ENCODE data around the gene ADAMTS19.
"Not testable (repeated sequence)": the region's sequence is repeated elsewhere in the genome, so short reads cannot be mapped to it uniquely, and the experiment has no call there.

Gene ADAMTS19

DNA sequence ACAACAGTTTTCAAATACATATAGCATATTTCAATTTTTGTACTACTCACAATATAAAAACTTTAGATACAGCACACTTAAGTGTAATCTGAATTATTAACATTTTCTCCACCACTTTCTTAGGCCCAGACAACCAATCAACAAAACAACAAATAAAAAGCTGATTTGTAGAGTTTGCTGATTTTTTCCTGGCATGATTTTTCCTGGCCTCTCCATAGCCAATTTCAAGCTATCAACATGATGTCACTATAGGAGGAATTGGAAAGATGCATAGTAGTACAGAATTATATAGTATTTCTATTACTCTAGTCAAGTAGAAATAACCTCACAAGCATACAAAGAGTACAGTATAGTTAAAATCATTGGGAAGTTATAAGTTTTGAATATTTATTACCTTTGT lies 35.1 kb upstream of the ADAMTS19 start:
- ATAC-seq (ENCODE audit: low read depth) (no peak), DNase-seq (ENCODE audit: low spot score) (no peak)
- no peaks in the 10 kb centered on the region for H3K36me3 ChIP-seq (ENCODE audit: low read depth)
- no peaks in the 10 kb centered on the region for H3K9me3 ChIP-seq (ENCODE audit: severe bottlenecking)
- TF ChIP-seq, protein P1, sequence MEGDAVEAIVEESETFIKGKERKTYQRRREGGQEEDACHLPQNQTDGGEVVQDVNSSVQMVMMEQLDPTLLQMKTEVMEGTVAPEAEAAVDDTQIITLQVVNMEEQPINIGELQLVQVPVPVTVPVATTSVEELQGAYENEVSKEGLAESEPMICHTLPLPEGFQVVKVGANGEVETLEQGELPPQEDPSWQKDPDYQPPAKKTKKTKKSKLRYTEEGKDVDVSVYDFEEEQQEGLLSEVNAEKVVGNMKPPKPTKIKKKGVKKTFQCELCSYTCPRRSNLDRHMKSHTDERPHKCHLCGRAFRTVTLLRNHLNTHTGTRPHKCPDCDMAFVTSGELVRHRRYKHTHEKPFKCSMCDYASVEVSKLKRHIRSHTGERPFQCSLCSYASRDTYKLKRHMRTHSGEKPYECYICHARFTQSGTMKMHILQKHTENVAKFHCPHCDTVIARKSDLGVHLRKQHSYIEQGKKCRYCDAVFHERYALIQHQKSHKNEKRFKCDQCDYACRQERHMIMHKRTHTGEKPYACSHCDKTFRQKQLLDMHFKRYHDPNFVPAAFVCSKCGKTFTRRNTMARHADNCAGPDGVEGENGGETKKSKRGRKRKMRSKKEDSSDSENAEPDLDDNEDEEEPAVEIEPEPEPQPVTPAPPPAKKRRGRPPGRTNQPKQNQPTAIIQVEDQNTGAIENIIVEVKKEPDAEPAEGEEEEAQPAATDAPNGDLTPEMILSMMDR (IDR thresholded peaks at IDR 0.05; ENCODE audit: poor library complexity, severe bottlenecking), result no peak
- H3K4me1 ChIP-seq (ENCODE audit: insufficient read depth, poor library complexity, severe bottlenecking), result no peaks in the 10 kb centered on the region
- H3K4me3 ChIP-seq (ENCODE audit: severe bottlenecking), result no peak overlapping the region
- no peak overlapping the region for H3K27ac ChIP-seq (ENCODE audit: poor library complexity, severe bottlenecking)
- no peaks in the 10 kb centered on the region for H3K27me3 ChIP-seq (ENCODE audit: insufficient read depth, poor library complexity, severe bottlenecking)

DNA sequence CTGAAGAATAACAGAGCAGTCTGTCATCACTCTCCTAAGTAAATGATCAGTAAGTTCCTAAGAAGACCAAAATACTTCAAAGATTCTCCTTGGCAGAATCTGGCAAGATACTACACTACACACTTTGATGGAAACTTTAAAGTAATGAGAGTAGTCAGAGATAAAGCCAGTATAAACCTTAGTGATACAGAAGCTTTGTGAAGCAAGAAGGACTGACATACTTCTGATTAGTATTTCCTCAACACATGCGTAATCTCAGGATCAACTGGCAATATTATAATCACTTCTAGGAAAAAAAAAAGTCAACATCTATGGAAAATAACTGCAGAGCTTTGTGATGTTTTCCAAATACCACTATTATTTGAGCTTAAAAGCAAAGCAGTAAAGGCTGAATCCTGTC lies 34.0 kb upstream of the ADAMTS19 start:
- H3K4me1 ChIP-seq (ENCODE audit: insufficient read depth, poor library complexity, severe bottlenecking), result no peaks in the 10 kb centered on the region
- ATAC-seq (ENCODE audit: low read depth), result no peak
- H3K27me3 ChIP-seq (ENCODE audit: insufficient read depth, poor library complexity, severe bottlenecking), result no peaks in the 10 kb centered on the region
- no peak for DNase-seq (ENCODE audit: low spot score)
- H3K27ac ChIP-seq (ENCODE audit: poor library complexity, severe bottlenecking), result no peak overlapping the region
- H3K4me3 ChIP-seq (ENCODE audit: severe bottlenecking), result no peak overlapping the region
- H3K9me3 ChIP-seq (ENCODE audit: severe bottlenecking), result no peaks in the 10 kb centered on the region
- TF ChIP-seq, protein P1 (IDR thresholded peaks at IDR 0.05; ENCODE audit: poor library complexity, severe bottlenecking), result no peak
- no peaks in the 10 kb centered on the region for H3K36me3 ChIP-seq (ENCODE audit: low read depth)

DNA sequence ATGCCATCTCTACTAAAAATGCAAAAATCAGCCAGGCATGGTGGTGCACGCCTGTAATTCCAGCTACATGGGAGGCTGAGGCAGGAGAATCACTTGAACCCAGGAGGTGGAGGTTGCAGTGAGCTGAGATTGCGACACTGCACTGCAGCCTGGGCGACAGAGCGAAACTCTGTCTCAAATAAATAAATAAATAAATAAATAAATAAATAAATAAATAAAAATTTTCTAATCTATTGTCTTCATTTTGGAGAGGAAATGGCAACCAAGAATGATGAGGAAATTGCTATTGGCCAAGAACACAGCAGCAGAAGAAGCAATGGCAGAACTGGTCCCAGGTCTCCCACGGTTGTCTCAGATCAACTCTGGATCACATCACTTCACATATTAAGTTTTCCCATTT lies 31.5 kb upstream of the ADAMTS19 start:
- not testable (repeated sequence) for H3K27me3 ChIP-seq (ENCODE audit: insufficient read depth, poor library complexity, severe bottlenecking); H3K9me3 ChIP-seq (ENCODE audit: severe bottlenecking); DNase-seq (ENCODE audit: low spot score); H3K4me1 ChIP-seq (ENCODE audit: insufficient read depth, poor library complexity, severe bottlenecking); H3K27ac ChIP-seq (ENCODE audit: poor library complexity, severe bottlenecking); ATAC-seq (ENCODE audit: low read depth); H3K36me3 ChIP-seq (ENCODE audit: low read depth); H3K4me3 ChIP-seq (ENCODE audit: severe bottlenecking)

DNA sequence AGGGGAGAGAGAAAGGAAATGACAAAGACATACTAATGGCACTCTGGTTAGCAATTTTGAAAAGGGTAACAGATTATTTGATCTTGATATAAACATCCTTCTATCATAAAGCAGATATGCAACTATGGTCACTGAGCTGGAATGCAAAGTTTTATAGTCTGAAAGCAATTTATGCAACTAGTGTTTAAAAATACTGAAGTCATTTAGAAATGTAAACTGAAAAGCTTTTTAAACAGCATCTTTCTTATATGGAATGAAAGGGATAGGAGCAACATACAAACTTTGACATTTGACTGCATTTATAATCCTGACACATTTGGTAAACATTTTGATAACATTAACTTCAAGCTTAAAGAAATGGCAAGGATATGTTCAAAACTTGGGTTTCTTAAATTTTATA lies 28.7 kb upstream of the ADAMTS19 start:
- H3K36me3 ChIP-seq (ENCODE audit: low read depth), result no peaks in the 10 kb centered on the region
- no peak overlapping the region for H3K27ac ChIP-seq (ENCODE audit: poor library complexity, severe bottlenecking)
- no peaks in the 10 kb centered on the region for H3K4me1 ChIP-seq (ENCODE audit: insufficient read depth, poor library complexity, severe bottlenecking)
- ATAC-seq (ENCODE audit: low read depth) (no peak), DNase-seq (ENCODE audit: low spot score) (no peak)
- no peaks in the 10 kb centered on the region for H3K27me3 ChIP-seq (ENCODE audit: insufficient read depth, poor library complexity, severe bottlenecking)
- TF ChIP-seq, protein P1 (IDR thresholded peaks at IDR 0.05; ENCODE audit: poor library complexity, severe bottlenecking), result no peak
- no peak overlapping the region for H3K4me3 ChIP-seq (ENCODE audit: severe bottlenecking)
- no peaks in the 10 kb centered on the region for H3K9me3 ChIP-seq (ENCODE audit: severe bottlenecking)

DNA sequence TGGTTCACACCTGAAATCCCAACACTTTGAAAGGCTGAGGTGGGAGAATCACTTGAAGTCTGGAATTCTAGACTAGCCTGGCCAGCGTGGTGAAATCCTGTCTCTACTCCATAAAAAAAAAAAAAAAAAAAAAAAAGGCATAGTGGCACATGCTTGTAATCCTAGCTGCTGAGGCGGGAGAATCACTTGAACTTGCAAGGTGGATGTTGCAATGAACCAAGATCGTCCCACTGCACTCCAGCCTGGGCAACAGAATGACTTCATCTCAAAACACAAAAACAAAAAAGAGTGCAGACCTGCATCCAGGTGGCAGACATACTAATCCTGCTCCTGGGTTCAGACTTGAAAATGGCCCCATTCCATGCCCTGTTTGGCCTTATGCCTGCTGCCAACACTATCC lies 21.8 kb upstream of the ADAMTS19 start:
- TF ChIP-seq, protein P1 (IDR thresholded peaks at IDR 0.05; ENCODE audit: poor library complexity, severe bottlenecking), result no peak
- no peak for DNase-seq (ENCODE audit: low spot score)
- Histone ChIP-seq H3K4me3 (ENCODE audit: severe bottlenecking) (no peak overlapping the region), H3K27me3 (ENCODE audit: insufficient read depth, poor library complexity, severe bottlenecking) (peaks cover 4% of the 10 kb centered on the region), H3K4me1 (ENCODE audit: insufficient read depth, poor library complexity, severe bottlenecking) (no peaks in the 10 kb centered on the region), H3K9me3 (ENCODE audit: severe bottlenecking) (no peaks in the 10 kb centered on the region), H3K36me3 (ENCODE audit: low read depth) (no peaks in the 10 kb centered on the region), H3K27ac (ENCODE audit: poor library complexity, severe bottlenecking) (no peak overlapping the region)
- no peak for ATAC-seq (ENCODE audit: low read depth)

All from RWPE2 (cell line).